Measurements from ENCODE around the gene JTB. TPM values are rescaled to one million over a fixed set of nuclear protein-coding genes. Genes with fewer than 3 reads are reported as not detected.
"Not testable (repeated sequence)": the region's sequence is repeated elsewhere in the genome, so short reads cannot be mapped to it uniquely, and the experiment has no call there.

JTB gene
- total RNA-seq (2014; rRNA removed; shearing (Covaris generic)): 281 and 318 TPM in 2 replicates

DNA sequence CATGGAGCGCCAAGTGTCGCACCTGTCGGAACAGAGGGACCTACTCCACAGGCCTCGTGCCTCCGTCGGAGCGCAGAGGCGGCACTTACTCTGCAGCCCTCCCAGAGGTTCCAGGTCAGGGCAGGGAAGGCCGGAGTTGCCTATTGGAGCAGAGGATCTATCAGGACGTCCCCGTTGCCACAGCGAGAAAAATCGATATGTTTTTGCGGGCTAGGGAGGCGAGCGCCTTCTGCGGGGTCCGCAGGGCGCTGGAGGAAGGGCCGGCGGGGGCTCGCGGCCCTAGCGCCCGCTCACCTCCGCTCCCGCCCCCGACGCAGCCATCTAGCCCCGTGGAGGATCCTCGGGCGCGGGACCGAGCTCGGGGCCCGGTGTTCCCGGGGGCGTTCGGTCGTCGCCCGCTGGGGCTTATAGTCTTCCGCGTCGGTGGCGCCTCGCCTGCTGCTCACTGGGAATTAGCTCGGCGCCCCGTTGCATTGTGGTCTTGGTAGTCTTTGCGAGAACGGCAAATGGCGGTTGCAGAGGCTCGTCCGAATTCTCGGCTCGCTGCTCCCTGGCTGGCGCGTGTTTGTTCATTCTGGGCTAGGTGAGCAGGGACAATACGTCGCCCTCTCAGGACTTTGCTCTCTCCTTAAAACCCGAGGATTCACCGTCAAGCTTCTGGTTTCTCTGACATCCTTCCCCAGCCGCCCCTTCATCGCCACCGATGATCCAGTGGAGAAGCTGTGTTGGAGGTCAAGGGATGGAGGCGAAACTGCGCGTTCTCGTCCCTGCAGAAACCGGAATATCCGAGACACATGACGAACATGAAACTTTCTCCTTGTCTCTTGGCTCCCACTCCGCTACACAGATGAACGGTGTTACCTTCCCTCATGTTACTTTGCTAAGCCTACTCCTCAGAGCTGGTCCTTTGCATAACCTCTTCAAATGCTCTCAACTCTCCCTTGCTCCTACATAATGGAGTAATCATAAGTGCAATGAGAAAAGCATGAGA, at the start of gene JTB:
Gene JTB (minus strand): TSS at position 425 of the 991 bp plus-strand sequence. CDS start 422 bp downstream, at position 3.
- peak; percentile 91 for DNase-seq (ENCODE audit: low spot score)

DNA sequence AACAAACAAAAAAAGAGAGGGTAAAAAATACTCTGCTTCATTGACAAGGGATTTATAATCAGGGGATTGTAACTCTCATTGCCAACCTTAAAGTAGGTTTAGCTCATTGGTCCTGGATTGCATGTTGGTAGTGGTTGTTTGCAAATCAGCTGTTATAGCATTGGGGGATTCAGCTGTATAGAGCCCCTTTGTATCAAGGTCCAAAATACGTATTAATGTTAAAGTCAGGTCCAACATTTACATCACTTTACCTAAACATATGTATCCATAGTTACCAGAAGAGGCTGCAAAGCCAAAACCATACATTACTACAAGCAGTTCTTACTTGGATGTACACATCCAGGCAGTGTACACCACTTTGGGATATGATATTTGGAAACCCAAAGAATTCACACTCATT, 42.5 kb upstream of the JTB start:
- DNase-seq (ENCODE audit: low spot score): no peak

DNA sequence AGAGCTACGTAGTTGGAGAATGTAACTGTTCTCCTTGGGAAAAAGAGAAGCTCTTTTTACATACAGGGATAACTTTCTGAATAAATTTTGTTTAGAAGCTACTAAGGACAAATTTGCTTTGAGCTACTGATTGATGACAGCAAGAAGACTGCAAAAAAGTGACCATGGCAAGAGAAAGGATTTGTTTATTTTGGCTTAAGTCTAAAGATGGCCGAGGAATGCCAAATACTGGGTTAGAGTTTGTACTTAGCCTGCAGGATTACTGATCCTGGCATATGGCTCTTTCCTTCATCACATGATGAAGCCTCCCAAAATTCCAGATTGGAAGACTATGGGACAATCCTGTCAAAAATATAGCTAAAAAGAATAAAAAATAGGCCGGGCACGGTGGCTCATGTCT, 41.8 kb upstream of the JTB start:
- DNase-seq (ENCODE audit: low spot score): no peak

DNA sequence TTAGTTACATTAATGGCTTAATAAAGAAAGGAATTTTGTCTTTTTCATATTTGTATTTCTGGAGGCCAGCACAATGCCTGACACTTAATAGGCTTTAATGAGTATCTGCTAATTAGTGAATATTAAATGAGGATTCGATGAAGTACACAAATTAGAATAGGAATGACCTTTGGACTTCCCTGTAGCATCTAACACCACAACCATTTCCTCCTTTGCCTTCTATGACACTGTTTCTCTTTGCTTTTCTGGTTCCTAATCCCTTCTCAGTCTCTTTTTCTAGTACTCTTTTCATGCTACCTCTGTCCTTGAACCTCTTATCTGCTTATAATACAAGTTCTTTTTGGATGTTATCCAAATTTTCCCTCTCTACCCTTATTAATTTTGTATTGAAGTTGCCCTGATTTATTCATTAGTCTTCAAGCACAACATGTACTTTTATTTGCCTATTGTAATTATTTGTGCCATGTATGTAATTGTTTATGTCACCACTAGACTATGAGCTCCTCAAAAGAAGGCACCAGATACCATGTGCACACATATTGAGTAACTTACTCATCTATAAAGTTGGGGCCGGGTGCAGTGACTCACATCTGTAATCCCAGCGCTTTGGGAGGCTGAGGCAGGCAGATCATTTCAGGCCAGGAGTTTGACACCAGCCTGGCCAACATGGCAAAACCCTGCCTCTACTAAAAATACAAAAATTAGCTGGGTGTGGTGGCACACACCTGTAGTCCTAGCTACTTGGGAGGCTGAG, 36.9 kb upstream of the JTB start:
- DNase-seq (ENCODE audit: low spot score): peak; percentile 39

DNA sequence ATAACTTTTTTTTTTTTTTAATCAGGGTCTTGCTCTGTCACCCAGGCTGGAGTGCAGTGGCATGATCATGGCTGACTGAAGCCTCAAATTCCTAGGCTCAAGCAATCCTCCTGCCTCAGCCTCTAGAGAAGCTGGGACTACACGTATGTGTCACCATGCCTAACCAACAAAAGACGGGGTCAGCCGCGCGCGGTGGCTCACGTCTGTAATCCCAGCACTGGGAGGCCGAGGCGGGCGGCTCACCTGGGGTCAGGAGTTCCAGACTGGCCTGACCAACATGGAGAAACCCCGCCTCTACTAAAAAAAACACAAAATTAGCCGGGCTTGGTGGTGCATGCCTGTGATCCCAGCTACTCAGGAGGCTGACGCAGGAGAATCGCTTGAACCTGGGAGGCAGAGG, 35.1 kb upstream of the JTB start:
- not testable (repeated sequence) for DNase-seq (ENCODE audit: low spot score)

DNA sequence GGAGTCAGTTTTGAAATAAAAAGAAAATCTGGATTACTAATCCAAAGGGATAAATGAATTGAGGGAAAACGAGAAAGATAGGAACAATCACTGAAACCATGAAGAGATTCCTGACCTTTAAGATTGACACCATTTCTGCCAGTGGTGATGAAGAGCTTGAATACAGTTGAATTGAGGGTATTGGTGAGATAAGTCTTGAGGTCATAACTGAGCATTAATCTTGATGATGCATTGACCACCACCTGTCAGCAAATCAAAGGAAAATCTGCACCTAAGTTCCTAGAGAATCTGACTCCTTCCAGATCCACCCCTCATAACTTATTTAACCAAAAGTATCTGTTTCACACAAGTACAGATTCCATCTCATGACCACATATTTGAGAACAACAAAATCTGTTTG, 34.7 kb upstream of the JTB start:
- DNase-seq (ENCODE audit: low spot score): no peak

DNA sequence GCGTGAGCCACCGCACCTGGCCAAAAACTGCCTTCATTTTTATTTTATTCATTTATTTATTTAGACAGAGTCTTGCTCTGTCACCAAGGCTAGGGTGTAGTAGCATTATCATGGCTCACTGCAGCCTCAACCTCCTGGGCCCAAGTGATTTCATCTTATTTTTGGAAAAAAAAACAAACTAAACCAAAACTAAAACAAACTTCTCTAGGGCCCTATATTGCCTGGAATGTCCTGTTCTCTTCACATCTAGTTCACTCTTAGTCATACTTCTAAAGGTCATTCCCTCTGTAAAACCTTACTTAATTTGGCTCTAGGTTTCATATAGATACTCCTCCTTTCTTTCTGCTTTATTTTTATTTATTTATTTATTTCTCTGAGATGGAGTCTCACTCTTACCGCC, 28.7 kb upstream of the JTB start:
- no peak for DNase-seq (ENCODE audit: low spot score)

DNA sequence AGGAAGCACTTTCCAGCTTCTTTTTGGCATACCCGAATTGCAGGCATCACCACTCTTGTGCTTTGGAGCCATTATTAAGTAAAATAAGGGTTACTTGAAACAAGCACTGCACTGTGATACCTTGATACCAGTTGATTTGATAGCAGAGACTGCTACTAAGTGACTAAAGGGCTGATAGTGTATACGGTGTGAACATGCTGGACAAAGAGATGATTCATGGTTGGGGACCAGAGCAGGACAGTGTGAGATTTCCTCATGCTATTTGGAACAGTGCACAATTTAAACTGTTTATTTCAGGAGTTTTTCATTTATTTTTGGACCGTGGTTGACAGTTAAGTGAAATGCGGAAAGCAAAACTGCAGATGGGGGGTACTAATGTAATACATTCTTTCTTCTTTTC, 22.9 kb upstream of the JTB start:
- no peak for DNase-seq (ENCODE audit: low spot score)

GRCh38 chr1:153996882-153997281, 19.4 kb upstream of the JTB start:
- DNase-seq (ENCODE audit: low spot score): not testable (repeated sequence)

DNA sequence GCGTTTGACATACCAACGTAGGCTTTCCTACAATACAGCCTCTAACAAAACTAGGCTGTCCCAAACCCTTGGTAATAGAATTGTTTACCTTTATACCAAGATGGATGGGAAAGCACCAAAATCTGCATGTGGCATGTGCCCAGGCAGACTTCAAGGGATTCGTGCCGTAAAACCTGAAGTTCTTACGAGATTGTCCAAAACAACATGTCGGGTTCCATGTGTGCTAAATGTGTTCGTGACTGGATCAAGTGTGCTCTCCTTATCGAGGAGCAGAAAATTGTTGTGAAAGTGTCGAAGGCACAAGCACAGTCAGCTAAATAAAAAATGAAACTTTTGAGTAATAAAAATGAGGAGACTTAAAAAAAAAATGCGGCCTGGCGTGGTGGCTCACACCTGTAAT, 18.2 kb upstream of the JTB start:
- no peak for DNase-seq (ENCODE audit: low spot score)

- DNase-seq (ENCODE audit: low spot score): no peak
These were observed 17.7 kb upstream of the JTB start for GRCh38 chr1:153995202-153995601.

DNA sequence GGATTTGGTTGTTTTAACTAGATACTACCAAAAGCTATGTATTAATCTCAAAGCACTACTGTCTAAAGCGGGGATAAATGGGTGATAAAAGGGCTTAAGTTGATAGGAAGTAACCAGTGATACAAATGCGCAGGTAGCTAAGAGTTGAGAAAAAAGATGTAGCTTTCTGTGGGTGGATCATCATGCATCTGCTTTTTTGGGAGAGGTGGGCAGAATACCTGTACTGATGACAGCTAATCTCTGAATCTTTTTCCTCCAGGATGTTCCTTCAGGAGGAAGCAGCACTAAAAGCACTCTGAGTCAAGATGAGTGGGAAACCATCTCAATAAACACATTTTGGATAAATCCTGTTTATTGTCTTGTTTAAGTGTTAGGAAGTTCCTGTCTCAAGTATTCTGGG, 14.3 kb upstream of the JTB start:
- DNase-seq (ENCODE audit: low spot score): no peak

DNA sequence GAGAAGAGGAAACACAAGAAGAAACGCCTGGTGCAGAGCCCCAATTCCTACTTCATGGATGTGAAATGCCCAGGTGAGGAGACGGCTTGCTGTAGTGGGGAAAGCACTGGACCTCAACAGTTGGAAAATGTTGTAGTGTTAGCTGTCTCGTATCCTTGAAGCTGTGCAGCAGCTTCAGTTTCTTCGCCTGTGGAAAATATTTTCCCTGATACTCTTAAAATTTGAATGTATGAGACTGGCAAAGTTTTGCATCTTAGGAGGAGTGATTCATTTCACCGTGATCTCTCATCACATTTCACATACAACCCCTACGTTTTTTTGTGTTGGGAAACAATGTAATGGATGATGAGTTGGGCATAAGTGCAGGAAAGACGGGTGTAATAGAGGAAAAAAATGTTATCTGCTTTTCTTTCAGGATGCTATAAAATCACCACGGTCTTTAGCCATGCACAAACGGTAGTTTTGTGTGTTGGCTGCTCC, 13.7 kb upstream of the JTB start:
- no peak for DNase-seq (ENCODE audit: low spot score)

GRCh38 chr1:153990468-153991150, 13.1 kb upstream of the JTB start, which contains the start of gene RPS27:
Gene RPS27, plus strand, starts transcription at chr1:153990762. Its CDS starts 35 bp downstream, at chr1:153990797.
- peak; percentile 99 for DNase-seq (ENCODE audit: low spot score)

- no peak for DNase-seq (ENCODE audit: low spot score)
These were observed 10.1 kb upstream of the JTB start for GRCh38 chr1:153987621-153988020.

- peak; percentile 84 for DNase-seq (ENCODE audit: low spot score)
These were observed 8.7 kb upstream of the JTB start, which contains the start of gene RAB13 for GRCh38 chr1:153985941-153986761. Gene RAB13, minus strand, starts transcription at chr1:153986339. Its CDS starts 103 bp downstream, at chr1:153986236.

GRCh38 chr1:153985341-153985912, 8.0 kb upstream of the JTB start:
- no peak for DNase-seq (ENCODE audit: low spot score)

- DNase-seq (ENCODE audit: low spot score): no peak
These were observed 6.8 kb upstream of the JTB start for GRCh38 chr1:153984123-153984894.

- DNase-seq (ENCODE audit: low spot score): not testable (repeated sequence)
These were observed 4.3 kb upstream of the JTB start for GRCh38 chr1:153981735-153982134.

Measured in HT-29 (cell line).